ENCODE results near the gene LMCD1. TPM values are rescaled to one million over a fixed set of nuclear protein-coding genes. Genes with fewer than 3 reads are reported as not detected.

The LMCD1 gene
- total and polyA plus RNA-seq, 12 donors, result 18.6 to 459 (median 45.7) TPM

GRCh38 chr3:8557298-8557697, 55.7 kb downstream of the LMCD1 start:
- intact Hi-C loops (cut with DNase I), result no loop called here
- peaks cover 21 to 98% (median 82%) of the 10 kb centered on the region in 9 donors for H3K4me1 ChIP-seq
- DNase-seq, result peak in 1 of 2 donors; percentile 47
- H3K36me3 ChIP-seq, result peaks cover 0 to 70% (median 9%) of the 10 kb centered on the region in 9 donors
- no peaks in the 10 kb centered on the region for H3K9me3 ChIP-seq
- 57 to 77% methylated on average over 4 of the region's 4 CpGs for WGBS, 2 donors
- peak in 6 of 8 donors; percentile 3 to 54 (median 42) for ATAC-seq
- no peak overlapping the region for H3K4me3 ChIP-seq
- H3K27me3 ChIP-seq, result no peaks in the 10 kb centered on the region
- TF ChIP-seq CTCF (IDR thresholded peaks at IDR 0.05), result no peak
- H3K27ac ChIP-seq, result peak overlapping the region in 9 of 10 donors; percentile 3 to 76 (median 54)

GRCh38 chr3:8558645-8559044, 57.0 kb downstream of the LMCD1 start:
- DNase-seq (no peak), ATAC-seq (no peak)
- WGBS, 2 donors, result 94 to 95% methylated on average over 2 of the region's 2 CpGs
- H3K4me3 ChIP-seq, result no peak overlapping the region
- intact Hi-C loops (cut with DNase I), result no loop called here
- TF ChIP-seq CTCF (IDR thresholded peaks at IDR 0.05), result no peak
- H3K27me3 ChIP-seq, result no peaks in the 10 kb centered on the region
- H3K36me3 ChIP-seq, result peaks cover 0 to 69% (median 9%) of the 10 kb centered on the region in 9 donors
- peak overlapping the region in 1 of 10 donors; percentile 76 for H3K27ac ChIP-seq
- no peaks in the 10 kb centered on the region for H3K9me3 ChIP-seq
- peaks cover 21 to 96% (median 82%) of the 10 kb centered on the region in 9 donors for H3K4me1 ChIP-seq

GRCh38 chr3:8559351-8559750, 57.7 kb downstream of the LMCD1 start:
- Histone ChIP-seq H3K4me1 (peaks cover 21 to 89% (median 75%) of the 10 kb centered on the region in 9 donors), H3K9me3 (no peaks in the 10 kb centered on the region), H3K4me3 (no peak overlapping the region), H3K27me3 (no peaks in the 10 kb centered on the region), H3K27ac (peak overlapping the region in 2 of 10 donors; percentile 71 to 85), H3K36me3 (peaks cover 0 to 69% (median 9%) of the 10 kb centered on the region in 9 donors)
- intact Hi-C loops (cut with DNase I), result no loop called here
- DNase-seq, result no peak
- no peak for ATAC-seq
- TF ChIP-seq CTCF (IDR thresholded peaks at IDR 0.05), result no peak
- WGBS, 2 donors, result 97 to 98% methylated on average over 6 of the region's 6 CpGs

- 72 to 77% methylated on average over 5 of the region's 5 CpGs for WGBS, 2 donors
- Histone ChIP-seq H3K36me3 (peaks cover 0 to 71% (median 11%) of the 10 kb centered on the region in 9 donors), H3K9me3 (no peaks in the 10 kb centered on the region), H3K27me3 (no peaks in the 10 kb centered on the region), H3K4me1 (peaks cover 12 to 77% (median 63%) of the 10 kb centered on the region in 9 donors), H3K27ac (peak overlapping the region; percentile 18 to 85 (median 60)), H3K4me3 (no peak overlapping the region)
- DNase-seq, result no peak
- TF ChIP-seq CTCF (IDR thresholded peaks at IDR 0.05), result no peak
- peak in 4 of 8 donors; percentile 36 to 70 (median 60) for ATAC-seq
- intact Hi-C loops (cut with DNase I), result no loop called here
Observed at GRCh38 chr3:8560366-8561007, 58.9 kb downstream of the LMCD1 start.

Data from heart right ventricle (tissue), 16 donors.